Neural cell (in vitro differentiated cells): ENCODE results near the gene RPL38.

ENCODE experiments used
- EZH2 ChIP-seq: fragments of 200-600, 300-800 bp; shearing (Covaris generic), sonication (generic); IDR thresholded peaks from 2 replicates; pipeline ENCODE4 v1.6.1; 2014; ENCODE audit warnings: antibody characterized with exemption, low read length, borderline replicate concordance, mild to moderate bottlenecking; ENCODE audit not compliant: insufficient read depth, poor library complexity, severe bottlenecking
- RAD21 ChIP-seq: fragments of 450-650 bp; conservative IDR thresholded peaks from 2 replicates; pipeline ENCODE4 v1.6.1; 2014; ENCODE audit warnings: antibody characterized with exemption, mild to moderate bottlenecking, moderate library complexity
- SMC3 ChIP-seq: fragments of 450-650 bp; conservative IDR thresholded peaks from 2 replicates; pipeline ENCODE4 v1.6.1; 2014; ENCODE audit warnings: antibody characterized with exemption, mild to moderate bottlenecking, moderate library complexity; ENCODE audit not compliant: poor library complexity
- TAF1 ChIP-seq: IDR thresholded peaks from 2 replicates; pipeline ENCODE4 v1.6.1; 2012; ENCODE audit warnings: low read depth
- TF ChIP-seq, protein P1 (sequence below): fragments of 450-650 bp; IDR thresholded peaks from 2 replicates; pipeline ENCODE4 v1.5.1; 2014; ENCODE audit warnings: antibody characterized with exemption, mild to moderate bottlenecking, moderate library complexity; ENCODE audit not compliant: poor library complexity, severe bottlenecking
- TF ChIP-seq, protein P2 (sequence below): IDR thresholded peaks from 2 replicates; pipeline ENCODE4 v1.6.1; 2012; ENCODE audit warnings: borderline replicate concordance

DNA sequence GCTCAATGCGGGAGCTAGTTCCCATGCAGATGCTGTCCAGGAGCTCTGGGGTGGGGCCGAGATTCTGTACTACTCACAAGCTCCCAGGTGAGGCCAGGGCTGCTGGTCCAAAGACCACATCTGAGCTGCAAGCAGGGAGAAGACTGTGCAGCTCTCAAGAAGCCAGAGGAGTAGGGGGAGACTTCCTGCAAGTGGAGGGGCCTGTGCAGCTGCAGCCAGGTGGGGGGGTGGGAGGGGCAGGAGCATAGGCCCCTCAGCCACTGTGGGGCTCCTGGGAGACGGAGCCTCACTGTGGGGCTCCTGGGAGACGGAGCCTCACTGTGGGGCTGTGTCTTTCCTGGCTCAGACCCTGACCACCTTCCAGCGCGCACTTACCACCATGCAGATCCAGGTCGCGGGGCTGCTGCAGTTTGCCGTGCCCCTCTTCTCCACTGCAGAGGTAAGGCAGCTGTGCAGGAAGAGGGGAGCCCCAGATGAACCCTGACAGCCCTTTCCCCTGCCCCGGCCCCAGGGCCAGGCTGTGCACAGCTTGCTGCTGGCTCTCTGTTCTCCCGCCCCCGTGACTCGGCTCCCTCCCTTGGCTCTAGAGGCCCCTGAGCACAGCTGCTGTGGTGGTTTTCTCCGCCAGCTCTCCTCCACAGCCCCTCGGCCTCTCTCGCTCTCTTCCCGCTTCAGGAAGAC is 46.3 kb downstream of the RPL38 start:
- TF ChIP-seq, protein P1, sequence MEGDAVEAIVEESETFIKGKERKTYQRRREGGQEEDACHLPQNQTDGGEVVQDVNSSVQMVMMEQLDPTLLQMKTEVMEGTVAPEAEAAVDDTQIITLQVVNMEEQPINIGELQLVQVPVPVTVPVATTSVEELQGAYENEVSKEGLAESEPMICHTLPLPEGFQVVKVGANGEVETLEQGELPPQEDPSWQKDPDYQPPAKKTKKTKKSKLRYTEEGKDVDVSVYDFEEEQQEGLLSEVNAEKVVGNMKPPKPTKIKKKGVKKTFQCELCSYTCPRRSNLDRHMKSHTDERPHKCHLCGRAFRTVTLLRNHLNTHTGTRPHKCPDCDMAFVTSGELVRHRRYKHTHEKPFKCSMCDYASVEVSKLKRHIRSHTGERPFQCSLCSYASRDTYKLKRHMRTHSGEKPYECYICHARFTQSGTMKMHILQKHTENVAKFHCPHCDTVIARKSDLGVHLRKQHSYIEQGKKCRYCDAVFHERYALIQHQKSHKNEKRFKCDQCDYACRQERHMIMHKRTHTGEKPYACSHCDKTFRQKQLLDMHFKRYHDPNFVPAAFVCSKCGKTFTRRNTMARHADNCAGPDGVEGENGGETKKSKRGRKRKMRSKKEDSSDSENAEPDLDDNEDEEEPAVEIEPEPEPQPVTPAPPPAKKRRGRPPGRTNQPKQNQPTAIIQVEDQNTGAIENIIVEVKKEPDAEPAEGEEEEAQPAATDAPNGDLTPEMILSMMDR = no peak
- TF ChIP-seq RAD21 (no peak), SMC3 (no peak), EZH2 (no peak), TAF1 (no peak)
- TF ChIP-seq, protein P2, sequence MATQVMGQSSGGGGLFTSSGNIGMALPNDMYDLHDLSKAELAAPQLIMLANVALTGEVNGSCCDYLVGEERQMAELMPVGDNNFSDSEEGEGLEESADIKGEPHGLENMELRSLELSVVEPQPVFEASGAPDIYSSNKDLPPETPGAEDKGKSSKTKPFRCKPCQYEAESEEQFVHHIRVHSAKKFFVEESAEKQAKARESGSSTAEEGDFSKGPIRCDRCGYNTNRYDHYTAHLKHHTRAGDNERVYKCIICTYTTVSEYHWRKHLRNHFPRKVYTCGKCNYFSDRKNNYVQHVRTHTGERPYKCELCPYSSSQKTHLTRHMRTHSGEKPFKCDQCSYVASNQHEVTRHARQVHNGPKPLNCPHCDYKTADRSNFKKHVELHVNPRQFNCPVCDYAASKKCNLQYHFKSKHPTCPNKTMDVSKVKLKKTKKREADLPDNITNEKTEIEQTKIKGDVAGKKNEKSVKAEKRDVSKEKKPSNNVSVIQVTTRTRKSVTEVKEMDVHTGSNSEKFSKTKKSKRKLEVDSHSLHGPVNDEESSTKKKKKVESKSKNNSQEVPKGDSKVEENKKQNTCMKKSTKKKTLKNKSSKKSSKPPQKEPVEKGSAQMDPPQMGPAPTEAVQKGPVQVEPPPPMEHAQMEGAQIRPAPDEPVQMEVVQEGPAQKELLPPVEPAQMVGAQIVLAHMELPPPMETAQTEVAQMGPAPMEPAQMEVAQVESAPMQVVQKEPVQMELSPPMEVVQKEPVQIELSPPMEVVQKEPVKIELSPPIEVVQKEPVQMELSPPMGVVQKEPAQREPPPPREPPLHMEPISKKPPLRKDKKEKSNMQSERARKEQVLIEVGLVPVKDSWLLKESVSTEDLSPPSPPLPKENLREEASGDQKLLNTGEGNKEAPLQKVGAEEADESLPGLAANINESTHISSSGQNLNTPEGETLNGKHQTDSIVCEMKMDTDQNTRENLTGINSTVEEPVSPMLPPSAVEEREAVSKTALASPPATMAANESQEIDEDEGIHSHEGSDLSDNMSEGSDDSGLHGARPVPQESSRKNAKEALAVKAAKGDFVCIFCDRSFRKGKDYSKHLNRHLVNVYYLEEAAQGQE = no peak
